GM12878 (cell line): ENCODE data around the gene NANOGP8.
"Not testable (repeated sequence)": the region's sequence is repeated elsewhere in the genome, so short reads cannot be mapped to it uniquely, and the experiment has no call there.

Experiments used
- CBX5 ChIP-seq: sonication (generic); IDR thresholded peaks from 2 replicates; pipeline ENCODE4 v1.6.1; 2016; ENCODE audit warnings: low read depth, moderate library complexity, mild to moderate bottlenecking, inconsistent platforms
- CTCF ChIP-seq, 3 experiments: IDR thresholded peaks in 2 of 3; conservative IDR thresholded peaks in 1 of 3; 2 replicates each; pipeline ENCODE4 v1.5.1; 2011; ENCODE audit warnings: low read depth in 3 of 3, low read length in 3 of 3, mild to moderate bottlenecking in 3 of 3, control low read depth in 2 of 3, moderate library complexity in 2 of 3, inconsistent platforms in 1 of 3, mixed read lengths in 1 of 3; ENCODE audit not compliant: control insufficient read depth in 2 of 3, insufficient read depth in 1 of 3; ENCODE audit errors: extremely low read depth in 1 of 3
- EZH2 ChIP-seq: IDR thresholded peaks from 2 replicates; pipeline ENCODE4 v1.6.1; 2012; ENCODE audit warnings: low read depth, mild to moderate bottlenecking, control low read depth, inconsistent platforms, low read length, borderline replicate concordance; ENCODE audit not compliant: control insufficient read depth
- MYC ChIP-seq: IDR thresholded peaks from 2 replicates; pipeline ENCODE4 v1.6.1; 2011; ENCODE audit warnings: mild to moderate bottlenecking, low read length, moderate library complexity, inconsistent platforms; ENCODE audit not compliant: insufficient read depth, insufficient replicate concordance, insufficient read length, severe bottlenecking
- NRF1 ChIP-seq: conservative IDR thresholded peaks from 2 replicates; pipeline ENCODE4 v1.6.1; 2011; ENCODE audit warnings: mild to moderate bottlenecking, low read depth, low read length, improper control_type of control experiment
- POLR2A ChIP-seq: IDR thresholded peaks from 2 replicates; pipeline ENCODE4 v1.6.1; 2011; ENCODE audit warnings: low read depth, mild to moderate bottlenecking, low read length
- REST ChIP-seq: IDR thresholded peaks from 2 replicates; pipeline ENCODE4 v1.6.1; 2012; ENCODE audit warnings: mild to moderate bottlenecking, low read depth, low read length
- ZNF274 ChIP-seq: IDR thresholded peaks from one replicate; pipeline ENCODE4 v1.8.0; 2011; ENCODE audit not compliant: insufficient read length, insufficient read depth
- ZNF384 ChIP-seq: IDR thresholded peaks from 2 replicates; pipeline ENCODE4 v1.6.1; 2012; ENCODE audit warnings: low read depth, mild to moderate bottlenecking, low read length, improper control_type of control experiment, borderline replicate concordance

DNA sequence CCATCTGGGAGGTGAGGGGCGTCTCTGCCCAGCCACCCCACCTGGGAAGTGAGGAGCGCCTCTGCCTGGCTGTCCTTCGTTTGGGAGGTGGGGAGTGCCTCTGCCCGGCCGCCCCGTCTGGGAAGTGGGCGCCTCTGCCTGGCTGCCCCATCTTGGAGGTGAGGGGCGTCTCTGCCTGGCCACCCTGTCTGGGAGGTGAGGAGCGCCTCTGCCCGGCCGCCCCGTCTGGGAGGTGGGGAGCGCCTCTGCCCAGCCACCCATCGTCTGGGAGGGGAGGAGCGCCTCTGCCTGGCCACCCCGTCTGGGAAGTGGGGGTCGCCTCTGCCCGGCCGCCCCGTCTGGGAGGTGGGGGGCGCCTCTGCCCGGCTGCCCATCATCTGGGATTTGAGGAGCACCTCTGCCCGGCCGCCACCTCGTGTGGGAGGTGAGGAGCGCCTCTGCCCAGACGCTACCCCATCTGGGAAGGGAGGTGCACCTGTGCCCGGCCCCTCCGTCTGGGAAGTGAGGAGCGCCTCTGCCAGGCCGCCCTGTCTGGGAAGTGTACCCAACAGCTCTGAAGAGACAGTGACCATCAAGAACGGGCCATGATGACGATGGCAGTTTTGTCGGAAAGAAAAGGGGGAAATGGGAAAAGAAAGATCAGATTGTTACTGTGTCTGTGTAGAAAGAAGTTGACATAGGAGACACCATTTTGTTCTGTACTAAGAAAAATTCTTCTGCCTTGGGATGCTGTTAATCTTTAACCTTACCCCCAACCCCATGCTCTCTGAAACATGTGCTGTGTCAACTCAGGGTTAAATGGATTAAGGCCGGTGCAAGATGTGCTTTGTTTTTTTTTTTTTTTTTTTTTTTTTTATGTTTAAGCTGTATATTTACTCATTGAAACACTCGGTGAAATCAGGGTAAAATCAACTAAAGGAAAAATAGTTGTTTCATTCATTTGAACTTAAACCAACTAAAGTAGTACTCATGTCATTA lies 2.4 kb downstream of the NANOGP8 start:
- not testable (repeated sequence) for TF ChIP-seq ZNF384; POLR2A; REST; CBX5; ZNF274; CTCF (IDR thresholded peaks at IDR 0.05 in 2 of 3, conservative IDR thresholded peaks at IDR 0.05 in 1 of 3; ENCODE audit: control insufficient read depth in 2 of 3, extremely low read depth in 1 of 3, insufficient read depth in 1 of 3, low read depth in 3 of 3, low read length in 3 of 3); MYC; EZH2; NRF1
